Osteocyte (in vitro differentiated cells): Measurements from ENCODE around the gene GNL3L. TPM values are rescaled to one million over a fixed set of nuclear protein-coding genes. Genes with fewer than 3 reads are reported as not detected.
"Not testable (repeated sequence)": the region's sequence is repeated elsewhere in the genome, so short reads cannot be mapped to it uniquely, and the experiment has no call there.

Experiments used
- DNase-seq: peaks from one replicate; pipeline ENCODE4 v3.0.0; 2021; ENCODE audit warnings: mixed read lengths; ENCODE audit not compliant: unreplicated experiment; ENCODE audit errors: extremely low spot score
- H3K27ac Mint-ChIP-seq: one replicate; pipeline ENCODE4 v1.8.0; 2021; ENCODE audit warnings: mild to moderate bottlenecking, mixed read lengths; ENCODE audit not compliant: unreplicated experiment
- H3K27me3 Mint-ChIP-seq: one replicate; pipeline ENCODE4 v1.8.0; 2021; ENCODE audit warnings: mixed read lengths; ENCODE audit not compliant: unreplicated experiment
- H3K36me3 Mint-ChIP-seq: one replicate; pipeline ENCODE4 v1.8.0; 2021; ENCODE audit warnings: mixed read lengths; ENCODE audit not compliant: unreplicated experiment
- H3K4me1 Mint-ChIP-seq: one replicate; pipeline ENCODE4 v1.8.0; 2021; ENCODE audit warnings: mixed read lengths; ENCODE audit not compliant: unreplicated experiment
- H3K4me3 Mint-ChIP-seq: one replicate; pipeline ENCODE4 v1.8.0; 2021; ENCODE audit warnings: mild to moderate bottlenecking, moderate library complexity, mixed read lengths; ENCODE audit not compliant: unreplicated experiment
- H3K9me3 Mint-ChIP-seq: one replicate; pipeline ENCODE4 v1.8.0; 2021; ENCODE audit warnings: mixed read lengths; ENCODE audit not compliant: unreplicated experiment
- total RNA-seq: library from RNA; stranded (reverse); gene quantifications from 2 replicates; pipeline ENCODE4 v1.2.1, GENCODE V29; 2021
- TF ChIP-seq, protein P1 (sequence below): fragments of 200-600 bp; sonication (generic); IDR thresholded peaks from 2 replicates; pipeline ENCODE4 v1.5.0; 2021; ENCODE audit warnings: antibody characterized with exemption, mild to moderate bottlenecking, moderate library complexity

Gene GNL3L
- total RNA-seq, 1 donor from 2014 or later = 53.6 TPM

DNA sequence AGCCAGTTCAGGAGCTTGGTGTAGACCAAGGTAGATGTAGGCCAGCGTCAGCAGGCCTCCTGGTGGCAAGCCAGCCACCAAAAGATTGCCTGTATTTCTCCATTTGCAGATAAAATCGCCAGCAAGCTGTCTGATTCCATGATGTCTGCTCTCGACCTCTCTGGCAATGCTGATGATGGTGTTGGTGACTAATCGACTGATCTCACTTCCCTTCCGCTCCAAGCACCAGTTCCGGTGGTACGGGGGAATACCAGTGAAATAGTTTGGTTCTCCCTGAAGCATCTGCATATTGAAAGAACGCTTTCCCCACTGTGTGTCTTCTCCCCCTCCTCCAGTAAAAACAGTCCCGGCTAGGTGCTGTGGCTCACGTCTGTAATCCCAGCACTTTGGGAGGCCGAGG lies 30.4 kb downstream of the GNL3L start:
- TF ChIP-seq, protein P1, sequence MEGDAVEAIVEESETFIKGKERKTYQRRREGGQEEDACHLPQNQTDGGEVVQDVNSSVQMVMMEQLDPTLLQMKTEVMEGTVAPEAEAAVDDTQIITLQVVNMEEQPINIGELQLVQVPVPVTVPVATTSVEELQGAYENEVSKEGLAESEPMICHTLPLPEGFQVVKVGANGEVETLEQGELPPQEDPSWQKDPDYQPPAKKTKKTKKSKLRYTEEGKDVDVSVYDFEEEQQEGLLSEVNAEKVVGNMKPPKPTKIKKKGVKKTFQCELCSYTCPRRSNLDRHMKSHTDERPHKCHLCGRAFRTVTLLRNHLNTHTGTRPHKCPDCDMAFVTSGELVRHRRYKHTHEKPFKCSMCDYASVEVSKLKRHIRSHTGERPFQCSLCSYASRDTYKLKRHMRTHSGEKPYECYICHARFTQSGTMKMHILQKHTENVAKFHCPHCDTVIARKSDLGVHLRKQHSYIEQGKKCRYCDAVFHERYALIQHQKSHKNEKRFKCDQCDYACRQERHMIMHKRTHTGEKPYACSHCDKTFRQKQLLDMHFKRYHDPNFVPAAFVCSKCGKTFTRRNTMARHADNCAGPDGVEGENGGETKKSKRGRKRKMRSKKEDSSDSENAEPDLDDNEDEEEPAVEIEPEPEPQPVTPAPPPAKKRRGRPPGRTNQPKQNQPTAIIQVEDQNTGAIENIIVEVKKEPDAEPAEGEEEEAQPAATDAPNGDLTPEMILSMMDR = no peak
- Mint-ChIP-seq H3K4me3 (no peak overlapping the region), H3K27me3 (no peaks in the 10 kb centered on the region), H3K27ac (no peak overlapping the region), H3K36me3 (peaks cover 21% of the 10 kb centered on the region), H3K9me3 (peaks cover 7% of the 10 kb centered on the region), H3K4me1 (no peaks in the 10 kb centered on the region)
- peak; percentile 40 for DNase-seq

DNA sequence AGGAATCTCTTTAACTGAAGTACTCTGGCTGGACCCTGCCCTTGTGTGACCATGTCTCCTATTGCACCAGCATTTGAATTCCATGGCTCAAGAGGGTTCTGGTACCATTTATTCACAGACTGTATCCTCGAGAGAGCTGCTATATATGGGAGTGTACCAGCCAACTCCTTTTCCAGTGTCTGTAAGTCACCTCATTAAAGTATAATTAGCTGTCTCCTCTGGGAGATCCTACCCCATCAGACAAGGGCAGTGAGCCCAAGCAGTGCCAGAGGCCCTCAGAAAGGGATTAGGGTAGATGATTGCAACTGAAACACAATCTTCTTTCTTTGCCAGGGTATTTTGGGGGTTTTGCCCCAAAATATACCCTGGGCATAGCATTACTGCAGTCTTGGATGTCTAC lies 31.6 kb downstream of the GNL3L start:
- H3K9me3 Mint-ChIP-seq = peaks cover 3% of the 10 kb centered on the region
- H3K4me1 Mint-ChIP-seq = no peaks in the 10 kb centered on the region
- H3K27me3 Mint-ChIP-seq = no peaks in the 10 kb centered on the region
- H3K27ac Mint-ChIP-seq = no peak overlapping the region
- no peak for DNase-seq
- H3K36me3 Mint-ChIP-seq = peaks cover 19% of the 10 kb centered on the region
- TF ChIP-seq, protein P1 = no peak
- H3K4me3 Mint-ChIP-seq = no peak overlapping the region

- peaks cover 23% of the 10 kb centered on the region for H3K36me3 Mint-ChIP-seq
- H3K4me3 Mint-ChIP-seq = no peak overlapping the region
- no peak overlapping the region for H3K27ac Mint-ChIP-seq
- no peaks in the 10 kb centered on the region for H3K4me1 Mint-ChIP-seq
- no peak for DNase-seq
- TF ChIP-seq, protein P1 = no peak
- H3K9me3 Mint-ChIP-seq = peaks cover 15% of the 10 kb centered on the region
- H3K27me3 Mint-ChIP-seq = no peaks in the 10 kb centered on the region
Measured at GRCh38 chrX:54564936-54565335, 34.9 kb downstream of the GNL3L start.

GRCh38 chrX:54570332-54570731 lies 40.3 kb downstream of the GNL3L start:
- Mint-ChIP-seq H3K27me3 (no peaks in the 10 kb centered on the region), H3K4me3 (no peak overlapping the region), H3K27ac (no peak overlapping the region), H3K36me3 (peaks cover 22% of the 10 kb centered on the region), H3K9me3 (peaks cover 27% of the 10 kb centered on the region), H3K4me1 (no peaks in the 10 kb centered on the region)
- TF ChIP-seq, protein P1 = no peak
- no peak for DNase-seq

DNA sequence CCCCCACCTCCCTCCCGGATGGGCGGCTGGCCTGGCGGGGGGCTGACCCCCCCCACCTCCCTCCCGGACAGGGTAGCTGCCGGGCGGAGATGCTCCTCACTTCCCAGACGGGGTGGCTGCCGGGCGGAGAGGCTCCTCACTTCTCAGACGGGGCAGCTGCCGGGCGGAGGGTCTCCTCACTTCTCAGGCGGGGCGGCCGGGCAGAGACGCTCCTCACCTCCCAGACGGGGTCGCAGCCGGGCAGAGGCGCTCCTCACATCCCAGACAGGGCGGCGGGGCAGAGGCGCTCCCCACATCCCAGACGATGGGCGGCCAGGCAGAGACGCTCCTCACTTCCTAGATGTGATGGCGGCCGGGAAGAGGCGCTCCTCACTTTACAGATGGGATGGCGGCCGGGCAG lies 42.6 kb downstream of the GNL3L start:
- not testable (repeated sequence) for DNase-seq, H3K27ac Mint-ChIP-seq, H3K4me3 Mint-ChIP-seq, H3K27me3 Mint-ChIP-seq, H3K4me1 Mint-ChIP-seq
- Mint-ChIP-seq H3K9me3 (peaks cover 32% of the 10 kb centered on the region), H3K36me3 (peaks cover 22% of the 10 kb centered on the region)

GRCh38 chrX:54597728-54598127 lies 67.7 kb downstream of the GNL3L start:
- Mint-ChIP-seq H3K4me3 (no peak overlapping the region), H3K27ac (no peak overlapping the region), H3K36me3 (no peaks in the 10 kb centered on the region), H3K4me1 (no peaks in the 10 kb centered on the region), H3K9me3 (peaks cover 43% of the 10 kb centered on the region), H3K27me3 (no peaks in the 10 kb centered on the region)
- DNase-seq = no peak
- TF ChIP-seq, protein P1 = no peak
